T-cell (primary cell): ENCODE measurements around the gene KCNT1. TPM values are rescaled to one million over a fixed set of nuclear protein-coding genes. Genes with fewer than 3 reads are reported as not detected.

Experiments
- ATAC-seq, 4 experiments: fragments of 200-7000 bp in 3 of 4; fragments of 150-1000 bp in 1 of 4; cut with Tn5 transposase; replicated peaks in 1 of 4; 1 replicate in 3 of 4; 2 replicates in 1 of 4; pipeline ENCODE4 v1.10.0; 2021; ENCODE audit warnings: moderate library complexity in 3 of 4, mild to moderate bottlenecking in 2 of 4, moderate number of reproducible peaks in 1 of 4
- CTCF ChIA-PET, 2 donors: fragments of 300-600 bp; sonication (Branson Sonifier 250); formaldehyde crosslinking; loops; one replicate each; lab custom pipeline; 2022; ENCODE audit warnings: antibody characterized with exemption in 2 of 2; lab: Charles Lee
- POLR2A ChIA-PET, 2 donors: fragments of 300-600 bp; sonication (Branson Sonifier 250); formaldehyde crosslinking; loops; one replicate each; lab custom pipeline; 2022; ENCODE audit warnings: antibody characterized with exemption in 2 of 2; lab: Charles Lee
- DNase-seq, 35 experiments: peaks; one replicate each; pipeline versions ENCODE4 v3.0.0 to v3.0.0-alpha.2; 2013 to 2023
- H3K27ac ChIP-seq: one replicate; pipeline ENCODE4 v1.5.1; 2013; ENCODE audit warnings: low read length
- H3K27me3 ChIP-seq, 2 experiments: replicated peaks in 1 of 2; 1 replicate in 1 of 2; 2 replicates in 1 of 2; pipeline versions ENCODE4 v1.6.1 to v1.7.0; 2013; ENCODE audit warnings: low read length in 1 of 2, mixed read lengths in 1 of 2; ENCODE audit not compliant: control insufficient read depth in 2 of 2, insufficient read depth in 2 of 2; ENCODE audit errors: extremely low read depth in 1 of 2
- H3K36me3 ChIP-seq, 2 donors: 1 replicate in 1 of 2; 2 replicates in 1 of 2; pipeline versions ENCODE4 v1.6.1 to v1.7.0; 2013; ENCODE audit warnings: low read length in 1 of 2; ENCODE audit not compliant: control insufficient read depth in 2 of 2, insufficient read depth in 1 of 2; ENCODE audit errors: extremely low read depth in 1 of 2
- H3K4me1 ChIP-seq, 2 experiments: 1 replicate in 1 of 2; 2 replicates in 1 of 2; pipeline versions ENCODE4 v1.6.1 to v1.7.0; 2013; ENCODE audit warnings: low read length in 2 of 2, mixed read lengths in 1 of 2; ENCODE audit not compliant: insufficient read depth in 2 of 2, control insufficient read depth in 1 of 2; ENCODE audit errors: extremely low read depth in 1 of 2
- H3K4me3 ChIP-seq, 2 donors: 1 replicate in 1 of 2; 2 replicates in 1 of 2; pipeline versions ENCODE4 v1.5.1 to v1.7.0; 2013; ENCODE audit warnings: mild to moderate bottlenecking in 2 of 2, low read length in 1 of 2, moderate library complexity in 1 of 2; ENCODE audit not compliant: control insufficient read depth in 1 of 2; ENCODE audit errors: extremely low read depth in 1 of 2
- H3K9me3 ChIP-seq: 2 replicates; pipeline ENCODE4 v1.7.0; 2013
- H3K27ac Mint-ChIP-seq, 2 donors: one replicate each; pipeline ENCODE4 v1.8.0; 2020 to 2021; ENCODE audit warnings: mild to moderate bottlenecking in 2 of 2, mixed read lengths in 2 of 2
- H3K27me3 Mint-ChIP-seq, 2 donors: one replicate each; pipeline ENCODE4 v1.8.0; 2021 to 2022; ENCODE audit warnings: mixed read lengths in 2 of 2
- H3K36me3 Mint-ChIP-seq: one replicate; pipeline ENCODE4 v1.8.0; 2021; ENCODE audit warnings: mixed read lengths
- H3K4me1 Mint-ChIP-seq, 3 donors: one replicate each; pipeline ENCODE4 v1.8.0; 2020 to 2022; ENCODE audit warnings: mixed read lengths in 3 of 3, mild to moderate bottlenecking in 1 of 3
- H3K4me3 Mint-ChIP-seq, 3 donors: one replicate each; pipeline ENCODE4 v1.8.0; 2020 to 2022; ENCODE audit warnings: mild to moderate bottlenecking in 3 of 3, mixed read lengths in 3 of 3, moderate library complexity in 3 of 3
- H3K9me3 Mint-ChIP-seq, 3 donors: one replicate each; pipeline ENCODE4 v1.8.0; 2020 to 2022; ENCODE audit warnings: mixed read lengths in 3 of 3
- WGBS: methylation state at CpG from one replicate; pipeline ENCODE4 v1.1.5; 2013; ENCODE audit warnings: missing lambda C conversion rate; ENCODE audit not compliant: insufficient coverage; 5-methylcytosine and 5-hydroxymethylcytosine counted together
- total RNA-seq, 35 experiments: library from RNA in 6 of 35; stranded (reverse) in 6 of 35; fragments of 120-200 nt in 1 of 35; gene quantifications; one replicate each; pipeline versions ENCODE4 v1.2.1 to v1.2.4 and lab custom pipeline; 2013 to 2026

The KCNT1 gene
- total RNA-seq, 5 donors from 2014 or later (not counting 1 experiment from before 2014, with no cell fraction given) = 0.07 to 0.54 (median 0.16) TPM; not detected in 2

GRCh38 chr9:135746565-135746964, 44.6 kb downstream of the KCNT1 start:
- H3K4me1 Mint-ChIP-seq = no peaks in the 10 kb centered on the region
- no peaks in the 10 kb centered on the region for H3K36me3 Mint-ChIP-seq
- Histone ChIP-seq H3K9me3 (no peaks in the 10 kb centered on the region), H3K27ac (no peak overlapping the region), H3K4me3 (no peak overlapping the region), H3K36me3 (no peaks in the 10 kb centered on the region), H3K27me3 (peaks cover 0 to 7% of the 10 kb centered on the region in 2 experiments), H3K4me1 (no peaks in the 10 kb centered on the region)
- no peaks in the 10 kb centered on the region for H3K9me3 Mint-ChIP-seq
- no peak for DNase-seq
- ChIA-PET POLR2A (no interaction called here), CTCF (no interaction called here)
- H3K27ac Mint-ChIP-seq = no peak overlapping the region
- H3K4me3 Mint-ChIP-seq = no peak overlapping the region
- peaks cover 2 to 3% of the 10 kb centered on the region in 2 donors for H3K27me3 Mint-ChIP-seq
- ATAC-seq = no peak
- 70% methylated on average over 9 of the region's 9 CpGs for WGBS

- H3K4me1 ChIP-seq = no peaks in the 10 kb centered on the region
- H3K4me3 Mint-ChIP-seq = no peak overlapping the region
- ATAC-seq = no peak
- H3K4me3 ChIP-seq = no peak overlapping the region
- no peak overlapping the region for H3K27ac Mint-ChIP-seq
- H3K4me1 Mint-ChIP-seq = no peaks in the 10 kb centered on the region
- ChIA-PET POLR2A (no interaction called here), CTCF (no interaction called here)
- H3K9me3 Mint-ChIP-seq = no peaks in the 10 kb centered on the region
- H3K27ac ChIP-seq = no peak overlapping the region
- DNase-seq = no peak
- H3K27me3 Mint-ChIP-seq = peaks cover 5 to 6% of the 10 kb centered on the region in 2 donors
- peaks cover 0 to 4% of the 10 kb centered on the region in 2 experiments for H3K27me3 ChIP-seq
- 70% methylated on average over 6 of the region's 13 CpGs for WGBS
- H3K9me3 ChIP-seq = no peaks in the 10 kb centered on the region
- H3K36me3 ChIP-seq = no peaks in the 10 kb centered on the region
- no peaks in the 10 kb centered on the region for H3K36me3 Mint-ChIP-seq
Measured at GRCh38 chr9:135747311-135747710, 45.3 kb downstream of the KCNT1 start.

GRCh38 chr9:135748676-135749075, 46.7 kb downstream of the KCNT1 start:
- H3K9me3 ChIP-seq = no peaks in the 10 kb centered on the region
- ATAC-seq (no peak), DNase-seq (no peak)
- Mint-ChIP-seq H3K36me3 (no peaks in the 10 kb centered on the region), H3K27me3 (peaks cover 4 to 9% of the 10 kb centered on the region in 2 donors), H3K4me1 (no peaks in the 10 kb centered on the region), H3K27ac (no peak overlapping the region), H3K9me3 (no peaks in the 10 kb centered on the region), H3K4me3 (no peak overlapping the region)
- H3K27ac ChIP-seq = no peak overlapping the region
- ChIA-PET POLR2A (no interaction called here), CTCF (no interaction called here)
- 75% methylated on average over 16 of the region's 16 CpGs for WGBS
- peaks cover 0 to 6% of the 10 kb centered on the region in 2 experiments for H3K27me3 ChIP-seq
- no peaks in the 10 kb centered on the region for H3K4me1 ChIP-seq
- no peaks in the 10 kb centered on the region for H3K36me3 ChIP-seq
- no peak overlapping the region for H3K4me3 ChIP-seq

- ChIA-PET CTCF (no interaction called here), POLR2A (no interaction called here)
- Mint-ChIP-seq H3K27me3 (peaks cover 4 to 9% of the 10 kb centered on the region in 2 donors), H3K36me3 (no peaks in the 10 kb centered on the region), H3K27ac (no peak overlapping the region), H3K9me3 (no peaks in the 10 kb centered on the region), H3K4me1 (no peaks in the 10 kb centered on the region), H3K4me3 (no peak overlapping the region)
- Histone ChIP-seq H3K27ac (no peak overlapping the region), H3K4me1 (no peaks in the 10 kb centered on the region), H3K27me3 (peaks cover 0 to 6% of the 10 kb centered on the region in 2 experiments), H3K9me3 (no peaks in the 10 kb centered on the region), H3K36me3 (no peaks in the 10 kb centered on the region), H3K4me3 (no peak overlapping the region)
- ATAC-seq (no peak), DNase-seq (no peak)
- WGBS = 86% methylated on average over 9 of the region's 28 CpGs
Measured at GRCh38 chr9:135749171-135750045, 47.4 kb downstream of the KCNT1 start.

GRCh38 chr9:135750786-135751185, 48.8 kb downstream of the KCNT1 start:
- H3K27me3 ChIP-seq = peaks cover 0 to 12% of the 10 kb centered on the region in 2 experiments
- ATAC-seq = no peak
- ChIA-PET CTCF (no interaction called here), POLR2A (no interaction called here)
- no peak overlapping the region for H3K4me3 ChIP-seq
- no peak overlapping the region for H3K27ac Mint-ChIP-seq
- H3K4me1 ChIP-seq = no peaks in the 10 kb centered on the region
- no peak overlapping the region for H3K4me3 Mint-ChIP-seq
- H3K36me3 ChIP-seq = no peaks in the 10 kb centered on the region
- no peak for DNase-seq
- no peak overlapping the region for H3K27ac ChIP-seq
- H3K9me3 ChIP-seq = no peaks in the 10 kb centered on the region
- peaks cover 4 to 9% of the 10 kb centered on the region in 2 donors for H3K27me3 Mint-ChIP-seq
- H3K9me3 Mint-ChIP-seq = no peaks in the 10 kb centered on the region
- 78% methylated on average over 22 of the region's 22 CpGs for whole genome bisulfite sequencing
- no peaks in the 10 kb centered on the region for H3K36me3 Mint-ChIP-seq
- no peaks in the 10 kb centered on the region for H3K4me1 Mint-ChIP-seq

- no peaks in the 10 kb centered on the region for H3K36me3 Mint-ChIP-seq
- H3K27me3 Mint-ChIP-seq = peaks cover 4 to 9% of the 10 kb centered on the region in 2 donors
- no peak overlapping the region for H3K27ac ChIP-seq
- H3K4me3 ChIP-seq = no peak overlapping the region
- DNase-seq (no peak), ATAC-seq (no peak)
- no peak overlapping the region for H3K27ac Mint-ChIP-seq
- no peaks in the 10 kb centered on the region for H3K4me1 ChIP-seq
- H3K36me3 ChIP-seq = no peaks in the 10 kb centered on the region
- peaks cover 0 to 14% of the 10 kb centered on the region in 2 experiments for H3K27me3 ChIP-seq
- ChIA-PET POLR2A (no interaction called here), CTCF (no interaction called here)
- no peaks in the 10 kb centered on the region for H3K9me3 ChIP-seq
- WGBS = 62% methylated on average over 13 of the region's 13 CpGs
- H3K9me3 Mint-ChIP-seq = no peaks in the 10 kb centered on the region
- no peaks in the 10 kb centered on the region for H3K4me1 Mint-ChIP-seq
- no peak overlapping the region for H3K4me3 Mint-ChIP-seq
Measured at GRCh38 chr9:135751501-135751900, 49.5 kb downstream of the KCNT1 start.
